HG02610 (cell line): ENCODE results near the gene SUPT7L.
A peak's percentile ranks its signal among the peaks of the same experiment; 100 is the strongest.
"Not testable (repeated sequence)": the region's sequence is repeated elsewhere in the genome, so short reads cannot be mapped to it uniquely, and the experiment has no call there.

Experiments used
- ATAC-seq: cut with Tn5 transposase; IDR thresholded peaks from one replicate; pipeline ENCODE4 v1.9.1; 2021; ENCODE audit warnings: mild to moderate bottlenecking, moderate library complexity; ENCODE audit not compliant: unreplicated experiment

Gene SUPT7L

DNA sequence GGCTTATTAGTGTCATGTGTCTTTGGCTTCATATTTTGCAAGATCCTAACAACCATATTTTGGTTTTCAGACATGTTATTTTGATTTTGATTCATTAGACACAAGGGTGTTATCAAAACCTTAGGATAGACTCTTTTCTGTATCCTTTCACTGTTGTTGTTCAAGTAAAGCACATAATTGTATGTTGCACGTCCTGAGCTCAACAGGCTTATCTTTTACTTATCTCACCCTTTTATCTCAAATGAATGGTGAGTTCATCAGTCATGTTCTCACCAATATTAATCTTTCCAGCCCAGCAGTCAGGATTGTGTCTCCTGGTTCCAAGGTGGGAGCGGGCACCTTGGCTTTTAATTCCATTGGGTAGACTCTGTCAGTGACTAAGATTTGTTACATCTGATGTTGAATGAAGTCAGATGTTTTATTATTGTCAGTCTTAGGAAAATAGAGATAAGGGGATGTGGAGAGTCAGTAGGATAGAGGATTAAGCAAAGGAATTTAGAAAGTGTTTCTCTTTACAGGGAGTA, 22.6 kb downstream of the SUPT7L start:
- no peak for ATAC-seq

DNA sequence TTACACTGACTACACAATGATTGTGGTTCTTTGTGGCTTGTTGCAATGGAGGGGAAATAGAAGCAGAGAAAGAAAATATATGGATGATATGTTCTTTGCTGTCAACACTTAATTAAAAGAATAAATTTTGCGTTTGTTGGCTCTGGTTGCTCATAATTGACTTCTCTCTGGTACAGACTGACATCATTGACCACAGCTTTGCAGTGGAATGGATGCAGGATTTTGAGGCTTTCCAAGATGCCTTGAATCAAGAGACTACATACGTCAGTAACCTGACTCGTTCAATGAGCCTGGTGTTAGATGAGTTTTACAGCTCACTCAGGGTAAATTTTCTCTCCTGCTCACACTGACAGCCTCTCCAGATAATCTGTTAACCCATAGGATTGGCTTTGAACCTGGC, 24.7 kb downstream of the SUPT7L start:
- ATAC-seq = no peak

DNA sequence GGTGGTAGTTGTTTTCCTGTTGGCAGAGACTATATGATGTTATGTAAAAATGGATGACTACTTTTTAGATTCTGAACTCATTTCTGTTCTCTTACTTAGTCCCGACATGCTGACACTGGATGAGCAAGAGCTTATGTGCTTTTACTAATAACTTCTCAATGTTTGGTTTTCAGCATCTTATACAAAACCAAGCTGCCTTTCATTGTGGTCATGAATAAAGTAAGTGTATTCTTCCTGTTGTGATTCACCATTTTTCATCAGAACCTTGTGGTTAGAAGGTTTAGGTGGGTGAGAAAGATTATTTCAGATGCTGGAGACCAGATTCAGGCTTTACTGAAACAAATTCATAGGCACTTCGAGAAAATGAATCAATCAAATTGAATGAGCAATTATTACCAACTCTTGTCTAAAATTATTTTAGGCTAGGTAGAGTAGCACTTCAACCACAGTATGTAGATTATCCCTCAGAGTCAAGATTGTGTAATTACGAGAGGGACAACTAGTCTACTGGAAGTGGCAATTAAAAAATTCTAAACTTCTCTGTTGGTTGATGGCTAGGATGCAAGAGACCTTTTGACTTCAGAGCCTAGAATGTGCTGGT, 25.3 kb downstream of the SUPT7L start:
- no peak for ATAC-seq

DNA sequence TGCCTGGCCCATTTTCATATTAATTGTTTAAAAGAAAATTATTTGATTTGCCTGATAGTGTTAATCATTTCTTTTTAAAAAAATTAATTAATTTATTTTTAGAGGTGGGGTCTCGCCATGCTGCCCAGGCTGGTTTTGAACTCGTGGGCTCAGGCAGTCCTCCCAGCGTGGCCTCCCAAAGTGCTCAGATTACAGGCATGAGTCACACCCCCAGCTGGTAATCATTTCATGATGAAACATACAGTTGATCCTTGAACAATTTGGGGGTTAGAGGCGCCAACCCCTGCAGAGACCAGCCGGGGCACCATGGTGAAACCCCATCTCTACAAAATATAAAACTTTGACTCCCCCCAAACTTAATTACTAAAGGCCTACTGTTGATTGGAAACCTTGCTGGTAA, 26.6 kb downstream of the SUPT7L start:
- ATAC-seq = no peak

DNA sequence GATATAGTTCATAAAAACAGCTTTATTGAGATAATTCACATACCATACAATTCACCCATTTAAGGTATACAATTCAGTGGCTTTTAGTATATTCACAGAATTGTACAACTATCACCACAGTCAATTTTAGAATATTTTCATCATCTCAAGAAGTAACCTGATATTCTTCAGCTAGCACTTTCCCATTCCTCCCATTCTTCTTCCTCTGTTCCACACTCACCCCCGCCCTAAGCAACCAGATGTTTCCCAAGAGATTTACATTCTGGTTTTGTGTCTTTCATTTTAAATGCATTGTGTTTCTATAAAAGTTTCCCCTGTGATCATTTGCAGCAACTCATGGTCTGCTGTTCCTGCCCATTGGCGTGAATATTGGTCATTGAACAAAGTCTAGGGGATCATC, 29.1 kb downstream of the SUPT7L start:
- no peak for ATAC-seq

DNA sequence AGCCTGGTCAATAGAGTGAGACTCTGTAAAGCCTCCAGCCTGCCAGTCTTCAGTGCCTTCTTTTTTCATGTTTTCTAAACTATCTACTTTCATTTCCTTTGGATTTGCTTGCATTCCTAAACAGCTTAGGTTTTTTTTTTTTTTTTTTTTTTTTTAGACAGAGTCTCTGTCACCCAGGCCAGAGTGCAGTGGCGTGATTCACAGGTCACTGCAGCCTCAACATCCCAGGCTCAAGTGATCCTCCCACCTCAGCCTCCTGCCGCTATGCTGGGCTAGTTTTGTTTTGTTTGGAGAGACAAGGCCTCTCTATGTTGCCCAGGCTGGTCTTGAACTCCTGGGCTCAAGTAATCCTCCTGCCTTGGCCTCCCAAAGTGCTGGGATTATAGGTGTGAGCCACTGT, 33.2 kb downstream of the SUPT7L start:
- ATAC-seq = not testable (repeated sequence)

DNA sequence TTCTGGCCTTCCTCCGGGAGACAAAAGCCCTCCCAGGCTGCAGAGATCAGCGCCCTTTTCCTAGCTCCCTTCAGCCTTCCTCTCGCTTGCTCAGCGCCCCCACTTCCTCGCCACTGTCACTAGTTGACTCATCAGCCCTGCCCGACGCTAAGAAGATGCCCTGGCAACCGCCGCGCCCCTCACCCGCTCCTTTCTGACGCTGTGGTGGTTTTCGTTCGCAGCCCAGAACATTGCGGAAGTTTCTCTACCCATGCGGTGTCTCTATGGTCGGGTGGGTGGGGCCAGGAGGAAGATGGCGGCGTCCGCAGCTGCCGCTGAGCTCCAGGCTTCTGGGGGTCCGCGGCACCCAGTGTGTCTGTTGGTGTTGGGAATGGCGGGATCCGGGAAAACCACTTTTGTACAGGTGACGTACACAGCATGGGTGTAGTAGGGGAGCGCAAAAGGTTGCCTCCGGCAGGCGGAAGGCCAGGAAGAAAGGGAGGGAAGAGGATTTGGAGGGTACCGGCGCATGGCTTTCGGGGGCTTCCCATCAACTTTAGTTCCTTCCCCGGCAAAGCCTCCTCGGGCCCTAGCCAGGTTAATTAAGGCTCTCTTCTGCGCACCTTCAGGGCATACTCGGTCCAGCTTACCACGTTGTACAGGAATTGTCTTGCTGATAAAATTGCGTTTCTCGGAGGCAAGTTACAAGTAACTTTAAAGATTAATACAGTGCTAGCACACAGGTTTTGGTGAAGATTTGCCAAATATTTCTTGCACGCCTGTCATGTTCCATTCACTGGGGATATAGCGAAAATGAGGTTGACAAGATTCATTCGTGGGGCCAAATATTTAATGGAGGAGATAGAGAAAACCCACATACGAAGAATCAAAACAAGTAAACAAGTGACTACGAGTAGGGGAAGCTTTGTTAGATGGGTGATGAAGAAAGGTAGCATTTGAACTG, 34.4 kb downstream of the SUPT7L start, which contains the start of the genes CCDC121 and GPN1:
Gene CCDC121 (minus strand): TSS at position 246 of the 943 bp plus-strand sequence. CDS start 1,213 bp downstream, outside the sequence.
Gene GPN1 (plus strand): TSS at position 284 of the 943 bp plus-strand sequence. CDS start 9 bp downstream, at position 293.
- peak; percentile 97 for ATAC-seq

DNA sequence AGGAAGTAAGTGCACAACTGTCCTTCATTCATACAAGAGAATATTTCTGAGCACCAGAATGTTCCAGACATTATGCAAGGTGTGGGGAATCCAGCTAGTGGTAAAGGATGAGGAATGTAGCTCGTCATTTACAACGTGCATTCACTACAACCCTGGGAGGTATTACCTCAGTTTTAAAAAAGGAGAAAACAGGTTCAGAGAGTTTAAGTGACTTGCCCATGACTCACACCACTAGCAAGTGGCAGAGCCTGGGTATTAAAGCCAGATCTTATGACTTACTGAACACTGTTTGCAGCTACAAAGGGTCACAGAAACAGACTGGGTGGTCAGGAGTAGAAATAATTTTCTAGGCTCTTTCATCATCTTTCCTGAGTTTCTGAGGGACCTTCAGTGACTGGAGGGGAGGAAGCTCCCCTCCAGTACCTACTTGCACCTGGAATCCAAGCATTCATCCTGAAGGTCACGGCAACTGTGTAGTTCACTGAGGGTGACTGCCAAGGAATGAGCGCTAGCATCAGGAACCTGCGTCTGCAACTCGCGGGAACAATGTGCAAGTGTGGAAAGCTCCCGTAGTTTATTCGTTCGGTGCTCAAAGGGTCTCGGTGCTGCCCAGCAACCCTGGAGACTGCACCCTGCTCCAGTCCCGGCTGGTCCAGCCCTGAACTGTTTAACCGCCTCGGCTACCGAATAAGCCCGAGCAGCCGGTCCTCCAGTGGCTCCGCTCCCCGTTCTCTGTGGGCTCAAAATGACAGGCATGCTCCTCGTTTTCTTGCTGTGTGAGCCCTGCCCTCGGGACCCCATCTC, 35.2 kb downstream of the SUPT7L start:
- peak; percentile 28 for ATAC-seq

DNA sequence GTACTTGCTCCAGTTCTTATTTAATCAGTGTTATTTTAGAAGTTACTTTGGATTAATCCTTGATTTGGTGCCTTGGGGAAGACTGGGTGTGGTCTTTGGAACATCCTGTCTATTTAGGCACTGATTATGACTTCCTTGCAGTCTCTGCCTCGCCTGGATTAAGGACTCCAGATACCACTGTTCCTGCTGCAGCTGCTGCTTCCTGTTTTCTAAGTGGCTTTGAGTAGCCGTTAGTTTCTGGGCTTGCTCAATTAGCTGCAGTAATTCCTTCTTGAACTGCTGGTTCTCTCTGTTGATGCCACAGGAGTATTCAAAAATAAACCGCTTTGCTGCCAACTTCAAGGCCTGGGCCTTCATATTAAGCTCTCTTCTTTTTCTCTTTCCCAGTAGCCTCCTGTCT, 36.5 kb downstream of the SUPT7L start:
- not testable (repeated sequence) for ATAC-seq

DNA sequence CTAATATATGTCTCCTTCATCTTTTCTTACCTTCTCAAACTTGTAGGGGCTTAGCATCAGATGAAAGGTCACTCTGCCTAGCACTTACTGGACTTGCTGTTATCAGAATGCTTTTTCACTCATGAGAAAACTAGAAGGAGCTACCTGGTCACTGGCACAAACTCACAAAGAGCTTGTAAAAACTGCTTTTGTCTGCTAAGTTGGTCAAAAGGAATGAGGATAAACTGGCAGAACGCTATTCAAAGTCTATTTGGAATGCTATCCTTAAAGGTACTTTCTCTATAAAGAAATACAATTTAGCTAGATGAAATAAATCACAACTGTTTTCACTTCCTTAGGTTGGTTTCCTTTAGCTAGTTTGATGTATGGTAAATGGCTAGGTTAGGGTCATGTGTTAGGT, 37.1 kb downstream of the SUPT7L start:
- ATAC-seq = not testable (repeated sequence)

DNA sequence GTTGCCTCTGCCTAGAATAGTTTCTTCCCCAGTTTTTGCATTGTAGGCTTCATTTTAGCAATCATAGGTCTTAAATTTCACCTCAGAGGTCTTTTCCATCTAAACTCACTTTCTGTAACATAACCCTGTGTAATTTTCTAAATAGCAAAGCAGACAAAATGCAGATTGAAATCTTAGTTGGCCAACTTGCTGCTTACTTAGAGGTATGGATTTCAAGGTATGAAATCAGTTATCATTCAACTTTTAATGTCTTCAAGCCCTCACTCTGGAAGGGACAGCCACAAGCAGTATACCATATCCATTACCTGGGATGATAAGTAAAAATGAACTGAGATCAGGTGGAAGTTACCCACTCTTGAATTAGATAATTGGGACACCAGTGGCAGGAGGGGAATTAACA, 38.5 kb downstream of the SUPT7L start:
- no peak for ATAC-seq

DNA sequence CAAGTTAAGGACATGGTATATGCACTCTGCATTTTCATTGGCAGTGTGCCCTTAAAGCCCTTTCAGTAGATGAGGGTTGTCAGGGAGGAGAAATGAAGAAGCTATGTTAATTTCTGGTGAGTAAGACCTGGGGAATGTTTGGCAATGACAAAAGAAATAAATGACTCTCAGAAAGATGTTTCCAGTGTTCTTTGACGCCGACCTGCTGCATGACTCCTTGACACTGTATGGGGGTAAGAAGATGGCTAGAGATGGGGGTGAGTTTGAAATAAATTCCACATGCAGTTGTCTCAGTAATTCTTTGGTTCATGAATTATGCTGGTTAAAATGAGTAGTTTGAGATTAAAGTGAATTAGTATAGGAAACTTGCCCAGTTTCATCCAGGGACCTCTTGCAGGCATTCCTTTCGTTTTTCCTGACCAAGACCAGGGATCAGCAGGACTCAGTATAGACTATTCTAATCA, 40.5 kb downstream of the SUPT7L start:
- no peak for ATAC-seq

DNA sequence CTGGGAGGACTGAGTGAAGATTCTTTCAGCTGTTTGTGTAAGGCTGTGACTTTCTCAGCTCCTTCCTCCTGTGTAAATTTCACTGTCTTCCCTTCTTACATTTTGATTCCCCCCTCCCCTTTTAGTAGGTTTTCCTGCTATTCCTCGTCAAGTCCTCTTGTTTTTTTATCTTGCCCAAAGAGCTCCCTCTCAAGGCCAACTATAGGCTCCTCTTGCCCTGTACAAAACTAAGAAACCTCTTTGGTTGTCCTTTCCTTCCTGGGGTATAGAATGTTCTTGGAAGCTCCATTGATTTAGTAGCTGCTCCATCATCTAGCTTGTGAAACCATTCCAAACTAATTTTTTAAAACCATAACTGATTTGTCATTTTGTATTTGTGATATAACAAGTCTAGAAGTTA, 41.9 kb downstream of the SUPT7L start:
- no peak for ATAC-seq

DNA sequence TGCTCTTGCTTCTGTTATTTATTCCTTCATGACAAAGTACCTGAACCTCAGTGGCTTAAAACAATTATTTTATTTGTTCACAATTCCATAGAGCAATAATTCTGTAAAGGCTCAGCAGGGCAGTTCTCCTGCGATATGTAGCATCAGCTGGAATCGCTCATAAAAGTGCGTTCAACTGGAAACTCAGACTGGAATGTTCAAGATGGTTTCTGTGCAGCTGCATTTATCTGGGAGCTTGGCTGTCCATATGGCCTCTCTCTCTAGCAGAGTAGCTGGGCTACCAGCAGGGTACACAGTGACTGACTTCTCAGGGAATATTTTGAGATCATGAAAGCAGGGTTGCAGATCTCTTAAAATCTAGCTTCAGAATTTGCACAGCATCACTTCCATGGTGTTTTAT, 48.1 kb downstream of the SUPT7L start:
- no peak for ATAC-seq

DNA sequence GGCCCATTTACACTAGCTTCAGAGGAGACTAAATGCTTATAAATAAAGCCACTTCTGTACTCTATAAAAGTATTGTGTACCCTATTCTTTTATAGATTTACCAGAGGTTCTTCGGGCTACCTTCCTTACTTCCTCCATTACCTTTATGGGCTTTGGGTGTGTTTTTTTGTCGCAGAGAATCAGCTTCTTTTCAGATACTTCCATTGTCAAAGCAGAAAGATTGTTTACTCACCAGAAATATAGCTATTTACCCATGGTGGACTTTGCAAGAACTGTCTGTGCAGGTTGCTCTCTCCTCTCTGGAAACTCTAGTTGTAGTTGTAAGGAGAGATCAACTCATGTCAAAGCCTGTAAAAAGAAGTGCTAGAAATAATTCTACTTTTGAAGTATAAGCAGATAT, 49.4 kb downstream of the SUPT7L start:
- ATAC-seq = no peak

DNA sequence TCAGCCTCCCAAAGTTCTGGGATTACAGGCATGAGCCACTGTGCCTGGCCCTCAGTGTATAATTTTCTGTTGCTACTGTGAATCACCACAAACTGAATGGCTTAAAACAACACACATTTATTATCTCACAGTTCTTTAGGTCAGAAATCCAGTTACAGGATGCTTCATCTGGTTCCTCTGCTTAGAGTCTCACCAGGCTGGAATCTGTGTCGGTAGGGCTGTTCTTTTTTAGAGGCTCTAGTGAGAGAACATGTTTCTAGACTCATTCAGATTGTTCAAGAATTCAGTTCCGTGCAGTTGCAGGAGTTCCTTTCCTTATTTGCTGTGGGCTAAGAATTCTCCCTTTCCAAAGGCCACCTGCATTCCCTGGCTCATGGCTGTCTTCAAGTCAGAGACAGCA, 56.8 kb downstream of the SUPT7L start:
- no peak for ATAC-seq
